Measurements from ENCODE around the gene ZNF580. TPM values are rescaled to one million over a fixed set of nuclear protein-coding genes. Genes with fewer than 3 reads are reported as not detected.

ZNF580 gene
- total RNA-seq, 1 donor from 2014 or later, result 30.7 TPM

DNA sequence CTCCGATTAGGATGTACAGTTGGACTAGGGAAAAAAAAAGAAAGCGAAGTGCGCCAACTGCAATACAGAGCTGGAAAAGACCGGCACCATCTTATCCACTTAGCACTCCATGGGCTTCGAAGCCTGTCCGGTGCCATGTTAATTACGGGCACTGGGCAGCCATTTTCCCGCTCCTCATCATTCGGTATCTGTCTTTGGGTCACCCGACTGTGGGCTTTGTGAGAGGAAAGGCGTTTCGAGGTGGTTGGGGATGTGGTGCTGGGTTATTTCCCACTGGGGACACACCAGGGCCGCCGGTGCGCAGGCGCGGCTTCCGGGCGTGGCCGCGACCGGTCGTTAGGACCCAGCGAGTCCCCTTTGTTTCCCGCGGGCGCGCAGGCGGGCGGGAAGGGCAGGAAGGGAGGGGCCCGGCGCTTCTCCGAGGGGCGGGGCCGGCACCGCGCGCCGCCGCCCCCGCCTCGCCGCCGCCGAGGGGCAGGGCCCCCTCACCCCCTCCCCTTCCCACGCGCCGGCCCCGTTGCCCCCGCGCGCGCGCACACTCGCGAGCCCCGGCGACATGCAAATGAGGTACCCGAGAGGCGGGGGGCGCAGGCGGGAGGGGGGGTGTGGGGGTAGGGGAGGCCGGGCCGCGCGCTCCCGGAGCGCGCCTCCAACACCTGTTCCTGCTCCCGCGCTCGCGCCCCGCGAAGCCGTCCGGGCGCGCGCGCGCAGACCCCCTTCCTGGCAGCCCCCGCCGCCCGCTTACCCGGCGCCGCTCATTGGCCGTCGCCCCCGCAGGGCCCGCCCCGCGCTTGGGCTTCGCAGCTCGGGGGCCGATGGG lies 40.8 kb upstream of the ZNF580 start, which contains the start of gene ZNF524:
TSS of gene ZNF524 (plus strand) at position 447 of the 820 bp plus-strand sequence. CDS start 1,825 bp downstream, outside the sequence.
- Histone ChIP-seq H3K36me3 (peaks cover 23% of the 10 kb centered on the region), H3K4me3 (peak within 1 kb of the TSS; percentile 92), H3K27me3 (no peaks in the 10 kb centered on the region), H3K4me1 (peaks cover 17% of the 10 kb centered on the region), H3K27ac (peak within 1 kb of the TSS; percentile 96), H3K9me3 (no peaks in the 10 kb centered on the region)
- TF ChIP-seq, protein P1, sequence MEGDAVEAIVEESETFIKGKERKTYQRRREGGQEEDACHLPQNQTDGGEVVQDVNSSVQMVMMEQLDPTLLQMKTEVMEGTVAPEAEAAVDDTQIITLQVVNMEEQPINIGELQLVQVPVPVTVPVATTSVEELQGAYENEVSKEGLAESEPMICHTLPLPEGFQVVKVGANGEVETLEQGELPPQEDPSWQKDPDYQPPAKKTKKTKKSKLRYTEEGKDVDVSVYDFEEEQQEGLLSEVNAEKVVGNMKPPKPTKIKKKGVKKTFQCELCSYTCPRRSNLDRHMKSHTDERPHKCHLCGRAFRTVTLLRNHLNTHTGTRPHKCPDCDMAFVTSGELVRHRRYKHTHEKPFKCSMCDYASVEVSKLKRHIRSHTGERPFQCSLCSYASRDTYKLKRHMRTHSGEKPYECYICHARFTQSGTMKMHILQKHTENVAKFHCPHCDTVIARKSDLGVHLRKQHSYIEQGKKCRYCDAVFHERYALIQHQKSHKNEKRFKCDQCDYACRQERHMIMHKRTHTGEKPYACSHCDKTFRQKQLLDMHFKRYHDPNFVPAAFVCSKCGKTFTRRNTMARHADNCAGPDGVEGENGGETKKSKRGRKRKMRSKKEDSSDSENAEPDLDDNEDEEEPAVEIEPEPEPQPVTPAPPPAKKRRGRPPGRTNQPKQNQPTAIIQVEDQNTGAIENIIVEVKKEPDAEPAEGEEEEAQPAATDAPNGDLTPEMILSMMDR (IDR thresholded peaks at IDR 0.05), result no peak
- intact Hi-C loops (cut with DNase I), result no loop called here
- peak; percentile 71 for ATAC-seq
- peak; percentile 95 for DNase-seq

DNA sequence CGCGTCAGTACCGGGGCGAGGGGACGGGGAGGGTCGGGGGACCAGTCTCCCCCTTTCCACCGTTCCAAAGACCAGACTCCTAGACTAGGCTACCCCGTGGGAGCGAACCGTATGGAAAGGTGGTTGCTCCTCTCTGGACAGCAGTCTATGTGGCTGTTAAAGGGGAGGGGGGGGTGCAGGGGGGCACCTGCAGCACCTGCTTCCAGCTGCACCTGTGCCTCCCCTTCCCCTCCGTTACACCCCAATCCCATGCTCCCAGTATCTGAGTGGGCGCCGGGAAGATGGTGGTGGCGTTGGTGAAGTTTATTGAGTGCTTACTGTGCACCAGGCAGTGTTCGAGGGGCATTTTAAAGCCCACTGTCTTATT lies 40.2 kb upstream of the ZNF580 start:
- Histone ChIP-seq H3K36me3 (peaks cover 17% of the 10 kb centered on the region), H3K4me3 (peak overlapping the region; percentile 92), H3K27me3 (no peaks in the 10 kb centered on the region), H3K27ac (peak overlapping the region; percentile 96), H3K4me1 (peaks cover 17% of the 10 kb centered on the region), H3K9me3 (no peaks in the 10 kb centered on the region)
- ATAC-seq, result no peak
- no peak for DNase-seq
- intact Hi-C loops (cut with DNase I), result no loop called here
- TF ChIP-seq, protein P1 (IDR thresholded peaks at IDR 0.05), result no peak

DNA sequence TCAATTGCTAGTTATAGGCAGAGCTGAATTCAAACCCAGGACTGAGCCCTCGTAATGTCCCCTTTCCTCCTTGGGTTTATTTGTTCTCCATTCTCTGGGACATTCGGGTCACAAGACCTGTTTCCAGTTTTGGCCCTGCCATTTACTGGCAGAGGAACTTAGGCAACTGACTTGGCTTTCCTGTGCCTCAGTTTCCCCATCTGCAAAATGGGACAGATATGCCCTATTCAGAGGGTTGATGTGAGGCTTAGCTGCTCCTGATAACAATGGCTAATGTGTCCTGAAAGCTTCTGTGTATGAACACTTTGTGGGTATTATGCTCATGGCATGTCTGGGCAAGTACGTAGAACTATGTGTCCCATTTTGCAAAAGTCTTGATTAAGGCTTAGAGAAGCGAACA lies 39.7 kb upstream of the ZNF580 start:
- Histone ChIP-seq H3K4me3 (peak overlapping the region; percentile 92), H3K36me3 (peaks cover 12% of the 10 kb centered on the region), H3K4me1 (peaks cover 19% of the 10 kb centered on the region), H3K9me3 (no peaks in the 10 kb centered on the region), H3K27me3 (no peaks in the 10 kb centered on the region), H3K27ac (peak overlapping the region; percentile 96)
- DNase-seq, result no peak
- ATAC-seq, result no peak
- intact Hi-C loops (cut with DNase I), result no loop called here
- TF ChIP-seq, protein P1 (IDR thresholded peaks at IDR 0.05), result no peak

DNA sequence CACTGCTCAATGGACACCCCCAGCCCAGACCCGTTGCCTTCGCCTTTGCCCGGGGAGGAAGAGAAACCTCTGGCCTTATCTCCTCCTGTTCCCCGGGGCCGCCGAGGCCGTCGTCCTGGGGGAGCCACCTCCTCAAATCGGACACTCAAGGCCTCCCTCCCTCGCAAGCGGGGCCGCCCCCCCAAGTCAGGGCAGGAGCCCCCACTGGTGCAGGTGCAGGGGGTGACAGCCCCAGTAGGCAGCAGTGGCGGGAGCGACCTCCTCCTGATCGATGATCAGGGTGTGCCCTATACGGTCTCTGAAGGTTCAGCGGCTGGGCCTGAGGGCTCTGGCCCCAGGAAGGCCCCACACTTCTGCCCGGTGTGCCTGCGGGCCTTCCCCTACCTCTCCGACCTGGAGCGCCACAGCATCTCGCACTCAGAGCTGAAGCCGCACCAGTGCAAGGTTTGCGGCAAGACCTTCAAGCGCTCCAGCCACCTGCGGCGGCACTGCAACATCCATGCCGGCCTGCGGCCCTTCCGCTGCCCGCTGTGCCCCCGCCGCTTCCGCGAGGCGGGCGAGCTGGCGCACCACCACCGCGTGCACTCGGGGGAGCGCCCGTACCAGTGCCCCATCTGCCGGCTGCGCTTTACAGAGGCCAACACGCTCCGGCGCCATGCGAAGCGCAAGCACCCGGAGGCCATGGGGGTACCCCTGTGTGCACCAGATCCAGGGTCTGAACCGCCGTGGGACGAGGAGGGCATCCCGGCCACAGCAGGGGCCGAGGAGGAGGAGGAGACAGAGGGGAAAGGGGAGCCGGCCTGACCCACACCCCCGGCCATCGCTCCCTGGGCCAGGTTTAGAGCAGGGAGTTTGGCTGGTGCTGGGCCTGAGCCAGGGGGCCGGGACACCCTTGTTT lies 38.4 kb upstream of the ZNF580 start:
- TF ChIP-seq, protein P1 (IDR thresholded peaks at IDR 0.05), result no peak
- intact Hi-C loops (cut with DNase I), result no loop called here
- Histone ChIP-seq H3K9me3 (no peaks in the 10 kb centered on the region), H3K27me3 (no peaks in the 10 kb centered on the region), H3K4me3 (no peak overlapping the region), H3K4me1 (peaks cover 29% of the 10 kb centered on the region), H3K27ac (no peak overlapping the region), H3K36me3 (peaks cover 1% of the 10 kb centered on the region)
- ATAC-seq, result no peak
- DNase-seq, result peak; percentile 68

DNA sequence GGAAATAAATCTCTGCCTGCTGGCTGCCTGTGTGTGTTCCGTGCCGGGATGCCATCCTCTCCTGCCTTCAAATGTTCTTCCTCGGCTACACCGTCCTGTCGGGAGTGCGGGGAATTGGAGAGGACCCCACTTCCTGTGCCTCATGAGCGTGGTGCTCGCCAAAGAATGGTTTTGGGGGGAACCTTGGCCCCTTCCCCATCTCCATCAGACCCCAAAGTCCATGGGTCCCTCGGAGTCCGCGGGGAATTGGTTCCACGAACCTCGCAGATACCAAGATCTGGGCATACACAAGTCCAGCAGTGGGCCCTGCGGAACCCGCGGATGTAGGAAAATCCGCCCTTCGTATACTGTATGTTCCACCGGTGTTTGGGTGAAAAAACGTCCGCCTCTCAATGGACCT lies 37.7 kb upstream of the ZNF580 start:
- H3K4me1 ChIP-seq, result peaks cover 34% of the 10 kb centered on the region
- no peaks in the 10 kb centered on the region for H3K9me3 ChIP-seq
- intact Hi-C loops (cut with DNase I), result no loop called here
- ATAC-seq (no peak), DNase-seq (no peak)
- TF ChIP-seq, protein P1 (IDR thresholded peaks at IDR 0.05), result no peak
- H3K27ac ChIP-seq, result no peak overlapping the region
- H3K27me3 ChIP-seq, result no peaks in the 10 kb centered on the region
- no peak overlapping the region for H3K4me3 ChIP-seq
- H3K36me3 ChIP-seq, result no peaks in the 10 kb centered on the region

All from upper lobe of right lung (tissue), 1 donor.